ENCODE measurements around the gene STXBP5. TPM values are rescaled to one million over a fixed set of nuclear protein-coding genes. Genes with fewer than 3 reads are reported as not detected.

Gene STXBP5
- total and polyA plus RNA-seq, 9 of the 15 experiments (the other 6 are each of a cell fraction or from before 2014, with no cell fraction given), result 23.3 to 172 (median 71.5) TPM

GRCh38 chr6:147194652-147195411, 9.4 kb upstream of the STXBP5 start (continued):
- TF ChIP-seq ZNF584 (CRISPR knock-in tag; IDR thresholded peaks at IDR 0.05; ENCODE audit: low read depth) (0 out of 2 replicates have a peak, but pooled peaks have one; percentile 73), ZNF444 (CRISPR knock-in tag; IDR thresholded peaks at IDR 0.05) (no peak), EP300 (IDR thresholded peaks at IDR 0.05; ENCODE audit: low read length) (peak; percentile 59; the same call in 1 of the 2 replicates), NFRKB (IDR thresholded peaks at IDR 0.05; ENCODE audit: low read depth) (peak; percentile 37; the same call in 1 of the 2 replicates), PRPF4 (IDR thresholded peaks at IDR 0.05; ENCODE audit: insufficient read depth, low read depth, low read length, poor library complexity, severe bottlenecking) (no peak), TCF3 (CRISPR knock-in tag; IDR thresholded peaks at IDR 0.05) (peak; percentile 66), CBFA2T3 (IDR thresholded peaks at IDR 0.05) (peak; percentile 49; the same call in 1 of the 2 replicates), ATF1 (CRISPR knock-in tag; IDR thresholded peaks at IDR 0.05) (no peak), ATF1 (tag; IDR thresholded peaks at IDR 0.05) (peak; percentile 8; the same call in 1 of the 2 replicates), RCOR1 (IDR thresholded peaks at IDR 0.05; ENCODE audit: borderline replicate concordance in 1 of 2, low read depth in 2 of 2, low read length in 2 of 2) (0 out of 4 replicates have a peak, but pooled peaks of 1 of the 2 experiments have one; percentile 4), MAFG (tag; conservative IDR thresholded peaks at IDR 0.05) (0 out of 2 replicates have a peak, but pooled peaks have one; percentile 37), ATF3 (IDR thresholded peaks at IDR 0.05) (peak; percentile 63), ATF3 (CRISPR knock-in tag; conservative IDR thresholded peaks at IDR 0.05) (no peak), NFE2 (IDR thresholded peaks at IDR 0.05; ENCODE audit: low read depth) (peak; percentile 88), ELF1 (tag; IDR thresholded peaks at IDR 0.05) (0 out of 2 replicates have a peak, but pooled peaks have one; percentile 31), JUN (IDR thresholded peaks at IDR 0.05; ENCODE audit: borderline replicate concordance, low read depth, low read length) (no peak), JUN (CRISPR knock-in tag; IDR thresholded peaks at IDR 0.05; ENCODE audit: borderline replicate concordance) (no peak), STAT6 (CRISPR knock-in tag; IDR thresholded peaks at IDR 0.05) (0 out of 2 replicates have a peak, but pooled peaks have one; percentile 49), GABPB2 (CRISPR knock-in tag; conservative IDR thresholded peaks at IDR 0.05) (no peak), FOXA3 (CRISPR knock-in tag; conservative IDR thresholded peaks at IDR 0.05 in 1 of 2, IDR thresholded peaks at IDR 0.05 in 1 of 2) (0 out of 4 replicates have a peak, but pooled peaks of 1 of the 2 experiments have one; percentile 15), ZNF316 (IDR thresholded peaks at IDR 0.05) (peak; percentile 40), LEF1 (IDR thresholded peaks at IDR 0.05) (0 out of 2 replicates have a peak, but pooled peaks have one; percentile 33), MAFK (IDR thresholded peaks at IDR 0.05; ENCODE audit: low read length) (peak; percentile 59), ARID3A (IDR thresholded peaks at IDR 0.05; ENCODE audit: borderline replicate concordance, low read depth, low read length) (peak; percentile 64; the same call in 1 of the 2 replicates)

Data from K562 (cell line).